Gastroesophageal sphincter (tissue), 3 donors: Measurements from ENCODE around the gene CKMT2.

Experiments used
- EP300 ChIP-seq: sonication (generic); formaldehyde crosslinking; IDR thresholded peaks from one replicate; pipeline ENCODE4 v1.6.1; 2017; ENCODE audit warnings: antibody characterized with exemption, mild to moderate bottlenecking
- POLR2A ChIP-seq, 2 donors: fragments of 450-650 bp; IDR thresholded peaks; one replicate each; pipeline ENCODE4 v1.6.1; 2017; ENCODE audit warnings: antibody characterized with exemption in 2 of 2, mild to moderate bottlenecking in 2 of 2, moderate library complexity in 1 of 2
- TF ChIP-seq, protein P1 (sequence below), 4 experiments: fragments of 200-600 bp in 2 of 4; fragments of 450-650 bp in 2 of 4; sonication (generic) in 1 of 4; IDR thresholded peaks; one replicate each; pipeline ENCODE4 v1.5.1; 2017 to 2019; ENCODE audit warnings: antibody characterized with exemption in 4 of 4, mild to moderate bottlenecking in 2 of 4, moderate library complexity in 2 of 4

DNA sequence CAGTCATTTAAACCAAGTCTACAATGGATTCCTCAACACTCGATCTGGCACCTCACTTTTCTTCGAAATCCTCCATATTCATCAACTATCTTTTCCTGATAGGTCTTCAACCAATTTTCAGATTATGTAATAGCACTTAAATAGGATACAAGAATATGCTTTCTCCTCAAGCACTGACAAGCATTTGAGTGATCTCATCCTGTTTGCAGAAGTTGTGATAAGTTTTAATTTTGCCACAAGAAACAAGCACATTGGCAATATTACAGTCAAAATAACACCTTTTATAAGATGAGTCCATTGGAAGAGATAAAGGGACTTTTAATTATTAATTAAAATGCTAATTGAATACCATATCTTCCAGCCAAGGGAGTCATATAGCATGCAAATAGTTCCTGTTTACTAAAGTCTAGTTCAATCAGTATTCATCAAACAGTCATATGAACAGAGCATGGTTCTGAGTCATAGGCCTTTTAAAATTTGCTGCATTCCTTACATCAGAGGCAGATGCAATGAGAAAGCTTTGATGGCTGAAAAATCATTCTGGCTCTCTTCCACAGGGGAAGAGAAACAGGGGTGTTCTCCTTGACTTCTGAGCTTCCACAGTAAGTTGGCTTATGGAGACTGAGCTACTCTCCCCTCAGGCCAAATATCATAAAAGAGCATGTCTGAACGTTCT, 35.5 kb downstream of the CKMT2 start:
- TF ChIP-seq POLR2A (IDR thresholded peaks at IDR 0.05) (no peak), EP300 (no peak)
- TF ChIP-seq, protein P1, sequence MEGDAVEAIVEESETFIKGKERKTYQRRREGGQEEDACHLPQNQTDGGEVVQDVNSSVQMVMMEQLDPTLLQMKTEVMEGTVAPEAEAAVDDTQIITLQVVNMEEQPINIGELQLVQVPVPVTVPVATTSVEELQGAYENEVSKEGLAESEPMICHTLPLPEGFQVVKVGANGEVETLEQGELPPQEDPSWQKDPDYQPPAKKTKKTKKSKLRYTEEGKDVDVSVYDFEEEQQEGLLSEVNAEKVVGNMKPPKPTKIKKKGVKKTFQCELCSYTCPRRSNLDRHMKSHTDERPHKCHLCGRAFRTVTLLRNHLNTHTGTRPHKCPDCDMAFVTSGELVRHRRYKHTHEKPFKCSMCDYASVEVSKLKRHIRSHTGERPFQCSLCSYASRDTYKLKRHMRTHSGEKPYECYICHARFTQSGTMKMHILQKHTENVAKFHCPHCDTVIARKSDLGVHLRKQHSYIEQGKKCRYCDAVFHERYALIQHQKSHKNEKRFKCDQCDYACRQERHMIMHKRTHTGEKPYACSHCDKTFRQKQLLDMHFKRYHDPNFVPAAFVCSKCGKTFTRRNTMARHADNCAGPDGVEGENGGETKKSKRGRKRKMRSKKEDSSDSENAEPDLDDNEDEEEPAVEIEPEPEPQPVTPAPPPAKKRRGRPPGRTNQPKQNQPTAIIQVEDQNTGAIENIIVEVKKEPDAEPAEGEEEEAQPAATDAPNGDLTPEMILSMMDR (IDR thresholded peaks at IDR 0.05): no peak
